ENCODE measurements around the gene PPFIA3. TPM values are rescaled to one million over a fixed set of nuclear protein-coding genes. Genes with fewer than 3 reads are reported as not detected.

The PPFIA3 gene
- total and polyA plus RNA-seq, 2 of the 8 experiments (the other 6 are each of a cell fraction or from before 2014, with no cell fraction given), result 15.9 to 25.3 TPM

DNA sequence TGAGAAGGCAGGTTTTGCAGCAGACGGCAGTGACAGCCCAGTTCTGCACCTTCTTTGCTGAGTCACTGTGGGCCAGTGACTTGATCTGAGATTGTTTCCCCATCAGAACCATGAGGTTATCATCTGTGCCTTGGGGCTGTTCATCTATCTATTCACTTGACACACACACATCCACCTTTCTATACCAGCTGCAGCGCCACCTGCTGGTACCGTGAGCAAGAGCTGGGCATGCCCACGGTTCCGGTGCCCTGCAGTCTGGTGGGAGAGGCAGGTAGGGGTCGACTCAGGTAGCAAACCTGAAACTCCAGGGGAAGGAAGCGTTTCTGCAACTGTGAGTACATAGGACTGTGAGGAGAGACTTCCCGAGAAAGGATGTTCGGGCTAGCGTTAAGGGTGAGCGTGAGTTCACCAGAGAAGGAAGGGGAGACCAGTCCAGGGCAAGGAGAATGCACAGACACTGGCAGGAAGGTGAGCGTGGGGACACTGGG is 12.7 kb upstream of the PPFIA3 start (continued):
- TF ChIP-seq EGR1 (IDR thresholded peaks at IDR 0.05; ENCODE audit: borderline replicate concordance, low read depth, low read length) (no peak), POLR2AphosphoS5 (IDR thresholded peaks at IDR 0.05; ENCODE audit: low read depth, low read length) (no peak), POU5F1 (IDR thresholded peaks at IDR 0.05; ENCODE audit: low read depth, low read length) (no peak)
- TF ChIP-seq, protein P1, sequence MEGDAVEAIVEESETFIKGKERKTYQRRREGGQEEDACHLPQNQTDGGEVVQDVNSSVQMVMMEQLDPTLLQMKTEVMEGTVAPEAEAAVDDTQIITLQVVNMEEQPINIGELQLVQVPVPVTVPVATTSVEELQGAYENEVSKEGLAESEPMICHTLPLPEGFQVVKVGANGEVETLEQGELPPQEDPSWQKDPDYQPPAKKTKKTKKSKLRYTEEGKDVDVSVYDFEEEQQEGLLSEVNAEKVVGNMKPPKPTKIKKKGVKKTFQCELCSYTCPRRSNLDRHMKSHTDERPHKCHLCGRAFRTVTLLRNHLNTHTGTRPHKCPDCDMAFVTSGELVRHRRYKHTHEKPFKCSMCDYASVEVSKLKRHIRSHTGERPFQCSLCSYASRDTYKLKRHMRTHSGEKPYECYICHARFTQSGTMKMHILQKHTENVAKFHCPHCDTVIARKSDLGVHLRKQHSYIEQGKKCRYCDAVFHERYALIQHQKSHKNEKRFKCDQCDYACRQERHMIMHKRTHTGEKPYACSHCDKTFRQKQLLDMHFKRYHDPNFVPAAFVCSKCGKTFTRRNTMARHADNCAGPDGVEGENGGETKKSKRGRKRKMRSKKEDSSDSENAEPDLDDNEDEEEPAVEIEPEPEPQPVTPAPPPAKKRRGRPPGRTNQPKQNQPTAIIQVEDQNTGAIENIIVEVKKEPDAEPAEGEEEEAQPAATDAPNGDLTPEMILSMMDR (IDR thresholded peaks at IDR 0.05; ENCODE audit: control extremely low read depth in 1 of 3, insufficient read depth in 1 of 3, low read depth in 1 of 3, low read length in 3 of 3), result peak; percentile 76 to 98 (median 97)

Data from H1 (cell line).